H9 (cell line): ENCODE data around the gene PDZRN4. TPM values are rescaled to one million over a fixed set of nuclear protein-coding genes. Genes with fewer than 3 reads are reported as not detected.

Experiments
- DNase-seq: peaks from one replicate; pipeline ENCODE4 v3.0.0-alpha.2; 2017
- H2AFZ ChIP-seq: one replicate; pipeline ENCODE4 v1.6.1; 2013; ENCODE audit warnings: mild to moderate bottlenecking, low read length, control low read depth, moderate library complexity
- H2AK5ac ChIP-seq: 2 replicates; pipeline ENCODE4 v1.6.1; 2013; ENCODE audit warnings: low read length, control low read depth, mixed read lengths; ENCODE audit not compliant: insufficient read length
- H2BK120ac ChIP-seq: one replicate; pipeline ENCODE4 v1.6.1; 2013; ENCODE audit warnings: low read depth, mild to moderate bottlenecking, low read length, control low read depth, inconsistent platforms; ENCODE audit not compliant: poor library complexity, severe bottlenecking
- H2BK12ac ChIP-seq: 2 replicates; pipeline ENCODE4 v1.6.1; 2013; ENCODE audit warnings: low read length, control low read depth, mixed read lengths, low read depth; ENCODE audit not compliant: insufficient read length
- H2BK15ac ChIP-seq: 2 replicates; pipeline ENCODE4 v1.6.1; 2013; ENCODE audit warnings: low read depth, low read length, control low read depth
- H2BK20ac ChIP-seq: one replicate; pipeline ENCODE4 v1.6.1; 2013; ENCODE audit warnings: low read depth, mild to moderate bottlenecking, low read length, control low read depth, inconsistent platforms; ENCODE audit not compliant: poor library complexity, severe bottlenecking
- H2BK5ac ChIP-seq: 2 replicates; pipeline ENCODE4 v1.6.1; 2013; ENCODE audit warnings: low read length, control low read depth, mixed read lengths; ENCODE audit not compliant: insufficient read length
- H3K14ac ChIP-seq: 2 replicates; pipeline ENCODE4 v1.6.1; 2013; ENCODE audit warnings: low read length, control low read depth; ENCODE audit not compliant: insufficient read depth
- H3K18ac ChIP-seq: 2 replicates; pipeline ENCODE4 v1.6.1; 2013; ENCODE audit warnings: low read depth, mild to moderate bottlenecking, mixed read lengths, low read length, control low read depth; ENCODE audit not compliant: insufficient read length
- H3K23ac ChIP-seq: 2 replicates; pipeline ENCODE4 v1.6.1; 2013; ENCODE audit warnings: low read length, control low read depth, mixed read lengths, low read depth; ENCODE audit not compliant: insufficient read length
- H3K23me2 ChIP-seq: 2 replicates; pipeline ENCODE4 v1.6.1; 2013; ENCODE audit warnings: low read depth, mild to moderate bottlenecking, mixed read lengths, low read length, control low read depth; ENCODE audit not compliant: insufficient read length, poor library complexity, severe bottlenecking
- H3K27ac ChIP-seq: 2 replicates; pipeline ENCODE4 v1.5.1; 2013; ENCODE audit warnings: low read length, control low read depth, mixed read lengths, low read depth; ENCODE audit not compliant: insufficient read length
- H3K27me3 ChIP-seq: 2 replicates; pipeline ENCODE4 v1.6.1; 2013; ENCODE audit warnings: low read length, control low read depth, inconsistent platforms; ENCODE audit not compliant: insufficient read depth
- H3K4ac ChIP-seq: 2 replicates; pipeline ENCODE4 v1.6.1; 2013; ENCODE audit warnings: low read depth, mild to moderate bottlenecking, control low read depth, inconsistent platforms, low read length, moderate library complexity
- H3K4me1 ChIP-seq: 2 replicates; pipeline ENCODE4 v1.6.1; 2013; ENCODE audit warnings: low read length, control low read depth, inconsistent platforms; ENCODE audit not compliant: insufficient read depth
- H3K4me2 ChIP-seq: 2 replicates; pipeline ENCODE4 v1.6.1; 2013; ENCODE audit warnings: low read length, control low read depth, mixed read lengths; ENCODE audit not compliant: insufficient read length, insufficient read depth
- H3K56ac ChIP-seq: 2 replicates; pipeline ENCODE4 v1.6.1; 2013; ENCODE audit warnings: low read depth, mild to moderate bottlenecking, mixed read lengths, low read length, control low read depth; ENCODE audit not compliant: insufficient read length
- H3K79me1 ChIP-seq: 2 replicates; pipeline ENCODE4 v1.6.1; 2013; ENCODE audit warnings: low read depth, mild to moderate bottlenecking, moderate library complexity, low read length, control low read depth, inconsistent platforms; ENCODE audit not compliant: insufficient read depth, poor library complexity, severe bottlenecking
- H3K79me2 ChIP-seq: 2 replicates; pipeline ENCODE4 v1.6.1; 2013; ENCODE audit warnings: low read length, control low read depth, inconsistent platforms; ENCODE audit not compliant: insufficient read depth
- H3K9ac ChIP-seq: 2 replicates; pipeline ENCODE4 v1.6.1; 2013; ENCODE audit warnings: low read length, control low read depth, mixed read lengths; ENCODE audit not compliant: insufficient read length; ENCODE audit errors: extremely low read depth
- H3K9me3 ChIP-seq: one replicate; pipeline ENCODE4 v1.6.1; 2013; ENCODE audit warnings: low read depth, low read length, inconsistent platforms; ENCODE audit not compliant: control insufficient read depth
- H3T11ph ChIP-seq: one replicate; pipeline ENCODE4 v1.6.1; 2013; ENCODE audit warnings: mild to moderate bottlenecking, low read length, control low read depth, inconsistent platforms
- H4K20me1 ChIP-seq: one replicate; pipeline ENCODE4 v1.6.1; 2013; ENCODE audit not compliant: control insufficient read depth, insufficient read length, insufficient read depth
- H4K5ac ChIP-seq: 2 replicates; pipeline ENCODE4 v1.6.1; 2013; ENCODE audit warnings: low read depth, mild to moderate bottlenecking, mixed read lengths, low read length, control low read depth; ENCODE audit not compliant: insufficient read length
- H4K8ac ChIP-seq: replicated peaks from 2 replicates; pipeline ENCODE4 v1.6.1; 2013; ENCODE audit warnings: low read length, control low read depth, mixed read lengths, low read depth; ENCODE audit not compliant: insufficient read length
- H4K91ac ChIP-seq: 2 replicates; pipeline ENCODE4 v1.6.1; 2013; ENCODE audit warnings: low read depth, mild to moderate bottlenecking, moderate library complexity, mixed read lengths, low read length, control low read depth; ENCODE audit not compliant: insufficient read length
- H3K27ac Mint-ChIP-seq, 3 experiments: 2 replicates in 2 of 3; 3 replicates in 1 of 3; pipeline ENCODE4 v1.8.0; 2020 to 2021; ENCODE audit warnings: mixed read lengths in 3 of 3, mild to moderate bottlenecking in 1 of 3, moderate library complexity in 1 of 3
- H3K27me3 Mint-ChIP-seq: 2 replicates; pipeline ENCODE4 v1.8.0; 2021; ENCODE audit warnings: low read depth, mild to moderate bottlenecking, moderate library complexity, mixed read lengths
- H3K36me3 Mint-ChIP-seq, 3 experiments: 2 replicates in 2 of 3; 3 replicates in 1 of 3; pipeline ENCODE4 v1.8.0; 2020 to 2021; ENCODE audit warnings: low read depth in 3 of 3, mixed read lengths in 3 of 3; ENCODE audit not compliant: insufficient read depth in 1 of 3
- H3K4me1 Mint-ChIP-seq, 2 experiments: 2 replicates each; pipeline ENCODE4 v1.8.0; 2020; ENCODE audit warnings: mixed read lengths in 2 of 2
- H3K4me3 Mint-ChIP-seq, 2 experiments: 2 replicates in 1 of 2; 3 replicates in 1 of 2; pipeline ENCODE4 v1.8.0; 2020 to 2021; ENCODE audit warnings: mild to moderate bottlenecking in 2 of 2, mixed read lengths in 2 of 2, moderate library complexity in 1 of 2
- H3K9me3 Mint-ChIP-seq, 2 experiments: 2 replicates in 1 of 2; 3 replicates in 1 of 2; pipeline ENCODE4 v1.8.0; 2020; ENCODE audit warnings: mild to moderate bottlenecking in 2 of 2, mixed read lengths in 2 of 2, moderate library complexity in 1 of 2
- WGBS: extraction: QIAGEN DNeasy Blood & Tissue Kit; methylation state at CpG from one replicate; pipeline ENCODE4 v1.1.7; 2013; ENCODE audit warnings: missing lambda C conversion rate, low lambda C conversion rate, mixed read lengths; ENCODE audit not compliant: insufficient read length; ENCODE audit errors: extremely low coverage; 5-methylcytosine and 5-hydroxymethylcytosine counted together
- total RNA-seq: library from RNA; stranded (reverse); gene quantifications from 2 replicates; pipeline ENCODE4 v1.2.1, GENCODE V29; 2021
- TF ChIP-seq, protein P1 (sequence below): fragments of 200-600 bp; sonication (generic); conservative IDR thresholded peaks from 3 replicates; pipeline ENCODE4 v1.8.0; 2021; ENCODE audit warnings: antibody characterized with exemption, mild to moderate bottlenecking

The PDZRN4 gene
- total RNA-seq, 1 experiment from 2014 or later: not detected

- no peak overlapping the region for H3K4me2 ChIP-seq
- H3K79me1 ChIP-seq: no peaks in the 10 kb centered on the region
- no peak overlapping the region for H4K8ac ChIP-seq
- H2BK15ac ChIP-seq: no peak overlapping the region
- no peak overlapping the region for H2AK5ac ChIP-seq
- H4K20me1 ChIP-seq: no peaks in the 10 kb centered on the region
- no peaks in the 10 kb centered on the region for H3K23me2 ChIP-seq
- H3T11ph ChIP-seq: no peak overlapping the region
- H2BK5ac ChIP-seq: no peak overlapping the region
- H3K27me3 Mint-ChIP-seq: no peaks in the 10 kb centered on the region
- H3K4me1 ChIP-seq: peaks cover 4% of the 10 kb centered on the region
- TF ChIP-seq, protein P1, sequence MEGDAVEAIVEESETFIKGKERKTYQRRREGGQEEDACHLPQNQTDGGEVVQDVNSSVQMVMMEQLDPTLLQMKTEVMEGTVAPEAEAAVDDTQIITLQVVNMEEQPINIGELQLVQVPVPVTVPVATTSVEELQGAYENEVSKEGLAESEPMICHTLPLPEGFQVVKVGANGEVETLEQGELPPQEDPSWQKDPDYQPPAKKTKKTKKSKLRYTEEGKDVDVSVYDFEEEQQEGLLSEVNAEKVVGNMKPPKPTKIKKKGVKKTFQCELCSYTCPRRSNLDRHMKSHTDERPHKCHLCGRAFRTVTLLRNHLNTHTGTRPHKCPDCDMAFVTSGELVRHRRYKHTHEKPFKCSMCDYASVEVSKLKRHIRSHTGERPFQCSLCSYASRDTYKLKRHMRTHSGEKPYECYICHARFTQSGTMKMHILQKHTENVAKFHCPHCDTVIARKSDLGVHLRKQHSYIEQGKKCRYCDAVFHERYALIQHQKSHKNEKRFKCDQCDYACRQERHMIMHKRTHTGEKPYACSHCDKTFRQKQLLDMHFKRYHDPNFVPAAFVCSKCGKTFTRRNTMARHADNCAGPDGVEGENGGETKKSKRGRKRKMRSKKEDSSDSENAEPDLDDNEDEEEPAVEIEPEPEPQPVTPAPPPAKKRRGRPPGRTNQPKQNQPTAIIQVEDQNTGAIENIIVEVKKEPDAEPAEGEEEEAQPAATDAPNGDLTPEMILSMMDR: no peak
- no peak overlapping the region for H2BK120ac ChIP-seq
- no peaks in the 10 kb centered on the region for H3K27me3 ChIP-seq
- H3K36me3 Mint-ChIP-seq: no peaks in the 10 kb centered on the region
- no CpG with 5 or more reads among the region's 1 CpG for WGBS
- H3K9ac ChIP-seq: no peak overlapping the region
- H3K56ac ChIP-seq: no peak overlapping the region
- H3K27ac ChIP-seq: no peak overlapping the region
- H2BK20ac ChIP-seq: no peak overlapping the region
- H3K4me1 Mint-ChIP-seq: peaks cover 6 to 9% of the 10 kb centered on the region in 2 experiments
- no peak overlapping the region for H3K14ac ChIP-seq
- H3K23ac ChIP-seq: no peak overlapping the region
- no peaks in the 10 kb centered on the region for H3K9me3 ChIP-seq
- no peak overlapping the region for H3K27ac Mint-ChIP-seq
- no peak overlapping the region for H3K4me3 Mint-ChIP-seq
- no peaks in the 10 kb centered on the region for H3K9me3 Mint-ChIP-seq
- no peak for DNase-seq
- H3K4ac ChIP-seq: no peak overlapping the region
- no peaks in the 10 kb centered on the region for H3K79me2 ChIP-seq
- H2BK12ac ChIP-seq: no peak overlapping the region
- H2AFZ ChIP-seq: no peak overlapping the region
- no peak overlapping the region for H4K5ac ChIP-seq
- no peak overlapping the region for H3K18ac ChIP-seq
- no peak overlapping the region for H4K91ac ChIP-seq
These were observed 236.5 kb downstream of the PDZRN4 start for GRCh38 chr12:41424651-41425050.
